Retinal pigment epithelial cell (primary cell): ENCODE data around the gene C5orf47.

Source experiments
- DNase-seq: peaks from one replicate; pipeline ENCODE4 v3.0.0-alpha.2; 2010; ENCODE audit warnings: low read depth
- H3K4me3 ChIP-seq: 2 replicates; pipeline ENCODE4 v1.5.1; 2011; ENCODE audit warnings: mild to moderate bottlenecking, low read length, control low read depth, moderate library complexity
- TF ChIP-seq, protein P1 (sequence below): conservative IDR thresholded peaks from 2 replicates; pipeline ENCODE4 v1.5.1; 2011; ENCODE audit warnings: low read depth, low read length, control low read depth, inconsistent platforms

The C5orf47 gene

GRCh38 chr5:173970878-173971650 is 17.9 kb upstream of the C5orf47 start:
- no peak for DNase-seq
- TF ChIP-seq, protein P1, sequence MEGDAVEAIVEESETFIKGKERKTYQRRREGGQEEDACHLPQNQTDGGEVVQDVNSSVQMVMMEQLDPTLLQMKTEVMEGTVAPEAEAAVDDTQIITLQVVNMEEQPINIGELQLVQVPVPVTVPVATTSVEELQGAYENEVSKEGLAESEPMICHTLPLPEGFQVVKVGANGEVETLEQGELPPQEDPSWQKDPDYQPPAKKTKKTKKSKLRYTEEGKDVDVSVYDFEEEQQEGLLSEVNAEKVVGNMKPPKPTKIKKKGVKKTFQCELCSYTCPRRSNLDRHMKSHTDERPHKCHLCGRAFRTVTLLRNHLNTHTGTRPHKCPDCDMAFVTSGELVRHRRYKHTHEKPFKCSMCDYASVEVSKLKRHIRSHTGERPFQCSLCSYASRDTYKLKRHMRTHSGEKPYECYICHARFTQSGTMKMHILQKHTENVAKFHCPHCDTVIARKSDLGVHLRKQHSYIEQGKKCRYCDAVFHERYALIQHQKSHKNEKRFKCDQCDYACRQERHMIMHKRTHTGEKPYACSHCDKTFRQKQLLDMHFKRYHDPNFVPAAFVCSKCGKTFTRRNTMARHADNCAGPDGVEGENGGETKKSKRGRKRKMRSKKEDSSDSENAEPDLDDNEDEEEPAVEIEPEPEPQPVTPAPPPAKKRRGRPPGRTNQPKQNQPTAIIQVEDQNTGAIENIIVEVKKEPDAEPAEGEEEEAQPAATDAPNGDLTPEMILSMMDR = peak; percentile 45
- H3K4me3 ChIP-seq = no peak overlapping the region

- TF ChIP-seq, protein P1 = no peak
- DNase-seq = no peak
- H3K4me3 ChIP-seq = no peak overlapping the region
Observed at GRCh38 chr5:173971681-173972345, 17.2 kb upstream of the C5orf47 start.

DNA sequence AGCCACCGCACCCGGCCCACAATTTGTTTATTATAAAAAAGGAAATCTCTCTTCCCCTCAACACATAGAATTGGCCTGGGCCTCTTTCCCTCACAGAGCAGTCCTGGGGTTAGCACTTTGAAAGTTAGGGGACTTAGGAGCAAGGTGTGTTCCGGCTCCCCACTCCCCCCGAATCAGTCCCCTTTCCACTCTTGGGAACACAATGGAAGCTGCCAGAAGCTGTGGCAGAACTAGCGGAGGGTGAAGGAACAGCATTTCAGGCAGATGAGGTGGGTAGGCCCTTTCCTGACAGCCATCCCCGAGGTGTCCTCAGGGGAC is 16.4 kb upstream of the C5orf47 start:
- peak overlapping the region; percentile 59 for H3K4me3 ChIP-seq
- TF ChIP-seq, protein P1 = no peak
- DNase-seq = no peak

DNA sequence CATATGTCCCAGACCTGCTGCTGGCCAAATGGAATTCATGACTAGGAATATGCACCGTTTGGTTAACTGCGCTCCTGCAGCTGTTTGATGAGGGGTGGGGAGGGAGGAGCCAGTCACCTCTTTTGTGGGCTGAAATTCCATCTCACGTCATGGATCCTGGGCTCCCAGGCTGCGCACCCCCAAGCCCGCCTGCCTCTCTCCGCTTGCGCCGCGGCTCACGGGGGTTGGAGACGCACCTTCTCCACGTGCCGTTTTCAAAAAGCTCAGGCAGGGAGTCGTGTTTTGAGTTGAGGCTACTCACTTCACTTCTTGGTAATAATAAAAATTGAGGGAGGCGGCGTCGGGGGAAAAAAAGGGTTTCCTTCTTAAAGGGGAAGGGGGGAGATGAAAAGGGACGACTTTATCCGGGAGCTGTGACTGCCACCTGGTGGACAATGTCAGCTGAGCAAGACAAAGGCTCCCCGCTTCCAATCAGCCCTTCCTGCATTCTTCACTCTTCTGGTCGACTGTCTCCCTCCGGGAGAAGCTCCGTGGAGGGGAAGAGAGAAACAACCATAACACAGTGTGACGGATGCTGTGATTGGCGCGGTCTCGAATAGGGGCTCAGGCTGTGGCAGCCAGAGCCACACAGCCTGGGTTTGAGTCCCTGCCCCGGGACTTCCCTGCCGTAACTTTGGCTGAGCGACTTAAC is 15.9 kb upstream of the C5orf47 start:
- H3K4me3 ChIP-seq = peak overlapping the region; percentile 59
- TF ChIP-seq, protein P1 = peak; percentile 83
- DNase-seq = no peak

- TF ChIP-seq, protein P1 = no peak
- DNase-seq = no peak
- peak overlapping the region; percentile 59 for H3K4me3 ChIP-seq
Observed at GRCh38 chr5:173973616-173973969, 15.4 kb upstream of the C5orf47 start.

GRCh38 chr5:173974688-173975239 is 14.2 kb upstream of the C5orf47 start:
- H3K4me3 ChIP-seq = no peak overlapping the region
- no peak for DNase-seq
- TF ChIP-seq, protein P1 = no peak
